ENCODE results near the gene AURKB. TPM values are rescaled to one million over a fixed set of nuclear protein-coding genes. Genes with fewer than 3 reads are reported as not detected.
A peak's percentile ranks its signal among the peaks of the same experiment; 100 is the strongest.

AURKB gene
- total and polyA plus RNA-seq, 2 of the 13 experiments (the other 11 are each of a cell fraction or from before 2014, with no cell fraction given): 29.5 to 75.3 TPM

GRCh38 chr17:8163978-8164814 lies 46.2 kb downstream of the AURKB start (continued):
- TF ChIP-seq ZBTB49 (CRISPR knock-in tag; IDR thresholded peaks at IDR 0.05; ENCODE audit: borderline replicate concordance) (no peak), YEATS4 (CRISPR knock-in tag; IDR thresholded peaks at IDR 0.05; ENCODE audit: borderline replicate concordance) (peak; percentile 44; the same call in 1 of the 2 replicates), ZMYM4 (CRISPR knock-in tag; IDR thresholded peaks at IDR 0.05) (no peak), ZNF614 (CRISPR knock-in tag; IDR thresholded peaks at IDR 0.05; ENCODE audit: borderline replicate concordance) (no peak), TBX3 (IDR thresholded peaks at IDR 0.05; ENCODE audit: borderline replicate concordance) (no peak), ZNF383 (CRISPR knock-in tag; IDR thresholded peaks at IDR 0.05; ENCODE audit: borderline replicate concordance) (0 out of 2 replicates have a peak, but pooled peaks have one; percentile 10), DNMT1 (CRISPR knock-in tag; IDR thresholded peaks at IDR 0.05) (no peak), CAMTA2 (CRISPR knock-in tag; IDR thresholded peaks at IDR 0.05; ENCODE audit: borderline replicate concordance) (no peak), ZNF24 (IDR thresholded peaks at IDR 0.05) (no peak), CHCHD3 (CRISPR knock-in tag; IDR thresholded peaks at IDR 0.05) (no peak), CEBPB (IDR thresholded peaks at IDR 0.05; ENCODE audit: borderline replicate concordance, low read depth, low read length) (no peak), ZNF773 (CRISPR knock-in tag; IDR thresholded peaks at IDR 0.05; ENCODE audit: borderline replicate concordance) (no peak), JUND (CRISPR knock-in tag; IDR thresholded peaks at IDR 0.05) (no peak), TEAD2 (CRISPR knock-in tag; IDR thresholded peaks at IDR 0.05) (no peak), SSRP1 (CRISPR knock-in tag; IDR thresholded peaks at IDR 0.05) (no peak; the same call in 1 of the 2 replicates), MAFK (conservative IDR thresholded peaks at IDR 0.05 in 1 of 2, IDR thresholded peaks at IDR 0.05 in 1 of 2; ENCODE audit: low read length in 2 of 2) (no peak), ZNF138 (CRISPR knock-in tag; IDR thresholded peaks at IDR 0.05; ENCODE audit: low read depth) (no peak)
- TF ChIP-seq, protein P1, sequence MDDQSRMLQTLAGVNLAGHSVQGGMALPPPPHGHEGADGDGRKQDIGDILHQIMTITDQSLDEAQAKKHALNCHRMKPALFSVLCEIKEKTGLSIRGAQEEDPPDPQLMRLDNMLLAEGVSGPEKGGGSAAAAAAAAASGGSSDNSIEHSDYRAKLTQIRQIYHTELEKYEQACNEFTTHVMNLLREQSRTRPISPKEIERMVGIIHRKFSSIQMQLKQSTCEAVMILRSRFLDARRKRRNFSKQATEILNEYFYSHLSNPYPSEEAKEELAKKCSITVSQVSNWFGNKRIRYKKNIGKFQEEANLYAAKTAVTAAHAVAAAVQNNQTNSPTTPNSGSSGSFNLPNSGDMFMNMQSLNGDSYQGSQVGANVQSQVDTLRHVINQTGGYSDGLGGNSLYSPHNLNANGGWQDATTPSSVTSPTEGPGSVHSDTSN (CRISPR knock-in tag; IDR thresholded peaks at IDR 0.05; ENCODE audit: borderline replicate concordance): no peak
- TF ChIP-seq, protein P2, sequence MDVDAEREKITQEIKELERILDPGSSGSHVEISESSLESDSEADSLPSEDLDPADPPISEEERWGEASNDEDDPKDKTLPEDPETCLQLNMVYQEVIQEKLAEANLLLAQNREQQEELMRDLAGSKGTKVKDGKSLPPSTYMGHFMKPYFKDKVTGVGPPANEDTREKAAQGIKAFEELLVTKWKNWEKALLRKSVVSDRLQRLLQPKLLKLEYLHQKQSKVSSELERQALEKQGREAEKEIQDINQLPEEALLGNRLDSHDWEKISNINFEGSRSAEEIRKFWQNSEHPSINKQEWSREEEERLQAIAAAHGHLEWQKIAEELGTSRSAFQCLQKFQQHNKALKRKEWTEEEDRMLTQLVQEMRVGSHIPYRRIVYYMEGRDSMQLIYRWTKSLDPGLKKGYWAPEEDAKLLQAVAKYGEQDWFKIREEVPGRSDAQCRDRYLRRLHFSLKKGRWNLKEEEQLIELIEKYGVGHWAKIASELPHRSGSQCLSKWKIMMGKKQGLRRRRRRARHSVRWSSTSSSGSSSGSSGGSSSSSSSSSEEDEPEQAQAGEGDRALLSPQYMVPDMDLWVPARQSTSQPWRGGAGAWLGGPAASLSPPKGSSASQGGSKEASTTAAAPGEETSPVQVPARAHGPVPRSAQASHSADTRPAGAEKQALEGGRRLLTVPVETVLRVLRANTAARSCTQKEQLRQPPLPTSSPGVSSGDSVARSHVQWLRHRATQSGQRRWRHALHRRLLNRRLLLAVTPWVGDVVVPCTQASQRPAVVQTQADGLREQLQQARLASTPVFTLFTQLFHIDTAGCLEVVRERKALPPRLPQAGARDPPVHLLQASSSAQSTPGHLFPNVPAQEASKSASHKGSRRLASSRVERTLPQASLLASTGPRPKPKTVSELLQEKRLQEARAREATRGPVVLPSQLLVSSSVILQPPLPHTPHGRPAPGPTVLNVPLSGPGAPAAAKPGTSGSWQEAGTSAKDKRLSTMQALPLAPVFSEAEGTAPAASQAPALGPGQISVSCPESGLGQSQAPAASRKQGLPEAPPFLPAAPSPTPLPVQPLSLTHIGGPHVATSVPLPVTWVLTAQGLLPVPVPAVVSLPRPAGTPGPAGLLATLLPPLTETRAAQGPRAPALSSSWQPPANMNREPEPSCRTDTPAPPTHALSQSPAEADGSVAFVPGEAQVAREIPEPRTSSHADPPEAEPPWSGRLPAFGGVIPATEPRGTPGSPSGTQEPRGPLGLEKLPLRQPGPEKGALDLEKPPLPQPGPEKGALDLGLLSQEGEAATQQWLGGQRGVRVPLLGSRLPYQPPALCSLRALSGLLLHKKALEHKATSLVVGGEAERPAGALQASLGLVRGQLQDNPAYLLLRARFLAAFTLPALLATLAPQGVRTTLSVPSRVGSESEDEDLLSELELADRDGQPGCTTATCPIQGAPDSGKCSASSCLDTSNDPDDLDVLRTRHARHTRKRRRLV (CRISPR knock-in tag; IDR thresholded peaks at IDR 0.05): no peak
- TF ChIP-seq, protein P3, sequence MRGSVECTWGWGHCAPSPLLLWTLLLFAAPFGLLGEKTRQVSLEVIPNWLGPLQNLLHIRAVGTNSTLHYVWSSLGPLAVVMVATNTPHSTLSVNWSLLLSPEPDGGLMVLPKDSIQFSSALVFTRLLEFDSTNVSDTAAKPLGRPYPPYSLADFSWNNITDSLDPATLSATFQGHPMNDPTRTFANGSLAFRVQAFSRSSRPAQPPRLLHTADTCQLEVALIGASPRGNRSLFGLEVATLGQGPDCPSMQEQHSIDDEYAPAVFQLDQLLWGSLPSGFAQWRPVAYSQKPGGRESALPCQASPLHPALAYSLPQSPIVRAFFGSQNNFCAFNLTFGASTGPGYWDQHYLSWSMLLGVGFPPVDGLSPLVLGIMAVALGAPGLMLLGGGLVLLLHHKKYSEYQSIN (CRISPR knock-in tag; IDR thresholded peaks at IDR 0.05; ENCODE audit: borderline replicate concordance): no peak

Data from HepG2 (cell line).